ENCODE results near the gene CDKAL1.

CDKAL1 gene

DNA sequence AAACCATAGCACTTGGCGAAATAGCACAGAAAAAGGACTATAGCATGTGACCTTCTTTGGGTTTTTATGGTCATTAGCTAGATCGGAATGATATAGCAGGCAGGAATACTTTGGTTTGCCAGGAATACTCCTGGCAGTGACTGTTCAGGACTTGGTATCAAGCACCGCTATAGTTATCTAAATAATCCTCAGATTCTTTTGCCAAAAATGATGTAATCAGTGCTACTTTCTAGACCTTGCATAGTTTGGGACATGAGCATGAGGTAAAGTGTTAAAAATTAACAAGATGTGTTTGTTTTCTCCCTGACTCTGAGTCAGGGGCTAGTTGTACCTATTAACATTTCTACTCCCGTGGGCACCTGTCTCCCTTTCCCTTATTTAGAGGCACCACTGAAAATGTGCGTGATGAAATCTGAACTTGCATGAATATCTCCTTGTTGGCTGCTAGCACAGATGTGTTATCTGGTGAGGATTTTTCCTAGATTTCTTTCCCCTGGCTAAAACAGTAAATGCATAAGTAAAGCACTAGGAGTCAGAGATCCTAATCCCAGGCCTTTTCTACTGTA, 511.0 kb downstream of the CDKAL1 start:
- peak overlapping the region; percentile 78 for H3K27ac ChIP-seq (ENCODE audit: low read length, poor library complexity, severe bottlenecking)
- H3K18ac ChIP-seq (ENCODE audit: low read depth in 1 of 2, low read length in 2 of 2): no peak overlapping the region
- WGBS: 95% methylated on average over 3 of the region's 5 CpGs

GRCh38 chr6:21046276-21046675, 512.0 kb downstream of the CDKAL1 start:
- no peak overlapping the region for H2BK120ac ChIP-seq (ENCODE audit: low read depth, low read length)
- WGBS: 97% methylated on average over 6 of the region's 6 CpGs
- no peaks in the 10 kb centered on the region for H3K79me1 ChIP-seq (replicated peaks; ENCODE audit: low read length, poor library complexity, severe bottlenecking)
- H3K4ac ChIP-seq (ENCODE audit: low read depth in 1 of 2, low read length in 2 of 2): no peak overlapping the region
- H2BK15ac ChIP-seq (ENCODE audit: low read depth, poor library complexity, severe bottlenecking): no peak overlapping the region
- H3K27me3 ChIP-seq (ENCODE audit: control insufficient read depth in 1 of 2, insufficient read depth in 1 of 2, low read length in 2 of 2): no peaks in the 10 kb centered on the region
- no peak for DNase-seq
- no peak overlapping the region for H2BK5ac ChIP-seq (ENCODE audit: low read depth, low read length, poor library complexity, severe bottlenecking)
- H3K36me3 ChIP-seq (ENCODE audit: control insufficient read depth in 1 of 2, insufficient read depth in 2 of 2, low read depth in 1 of 2, low read length in 2 of 2): no peaks in the 10 kb centered on the region
- no peak overlapping the region for H3K23ac ChIP-seq (ENCODE audit: low read length in 2 of 2)
- H2BK12ac ChIP-seq (ENCODE audit: low read length in 2 of 2): no peak overlapping the region
- H3K4me2 ChIP-seq (ENCODE audit: low read length, poor library complexity, severe bottlenecking): no peak overlapping the region
- H4K8ac ChIP-seq (ENCODE audit: low read length): no peak overlapping the region
- H4K91ac ChIP-seq (ENCODE audit: low read length): no peak overlapping the region
- H3K4me1 ChIP-seq (ENCODE audit: control insufficient read depth, insufficient read depth, low read depth, low read length): peaks cover 10% of the 10 kb centered on the region
- no peaks in the 10 kb centered on the region for H3K9me3 ChIP-seq (ENCODE audit: control insufficient read depth, low read length)
- no peak overlapping the region for H3K14ac ChIP-seq (ENCODE audit: low read length in 2 of 2)
- no peak overlapping the region for H2AK5ac ChIP-seq (ENCODE audit: low read length, severe bottlenecking)
- no peak overlapping the region for H3K18ac ChIP-seq (ENCODE audit: low read depth in 1 of 2, low read length in 2 of 2)
- no peak overlapping the region for H3K4me3 ChIP-seq (ENCODE audit: insufficient read depth in 1 of 2, low read depth in 1 of 2, low read length in 2 of 2)
- peak overlapping the region; percentile 38 for H3K27ac ChIP-seq (ENCODE audit: low read length, poor library complexity, severe bottlenecking)
- no peak overlapping the region for H3K9ac ChIP-seq (ENCODE audit: low read length)
- no peak overlapping the region for H2AFZ ChIP-seq (ENCODE audit: low read depth, low read length)

More for the DNA sequence above, 511.0 kb downstream of the CDKAL1 start:
- H3K9me3 ChIP-seq (ENCODE audit: control insufficient read depth, low read length): no peaks in the 10 kb centered on the region
- no peak overlapping the region for H3K23ac ChIP-seq (ENCODE audit: low read length in 2 of 2)
- no peaks in the 10 kb centered on the region for H3K27me3 ChIP-seq (ENCODE audit: control insufficient read depth in 1 of 2, insufficient read depth in 1 of 2, low read length in 2 of 2)
- H2AK5ac ChIP-seq (ENCODE audit: low read length, severe bottlenecking): peak overlapping the region; percentile 37
- no peak overlapping the region for H2BK12ac ChIP-seq (ENCODE audit: low read length in 2 of 2)
- H3K4me1 ChIP-seq (ENCODE audit: control insufficient read depth, insufficient read depth, low read depth, low read length): peaks cover 10% of the 10 kb centered on the region
- no peak overlapping the region for H3K9ac ChIP-seq (ENCODE audit: low read length)
- H4K8ac ChIP-seq (ENCODE audit: low read length): no peak overlapping the region
- no peak overlapping the region for H3K4me3 ChIP-seq (ENCODE audit: insufficient read depth in 1 of 2, low read depth in 1 of 2, low read length in 2 of 2)
- no peak overlapping the region for H2AFZ ChIP-seq (ENCODE audit: low read depth, low read length)
- no peak overlapping the region for H2BK120ac ChIP-seq (ENCODE audit: low read depth, low read length)
- H2BK5ac ChIP-seq (ENCODE audit: low read depth, low read length, poor library complexity, severe bottlenecking): no peak overlapping the region
- H2BK15ac ChIP-seq (ENCODE audit: low read depth, poor library complexity, severe bottlenecking): no peak overlapping the region
- DNase-seq: no peak
- no peaks in the 10 kb centered on the region for H3K79me1 ChIP-seq (replicated peaks; ENCODE audit: low read length, poor library complexity, severe bottlenecking)
- H3K36me3 ChIP-seq (ENCODE audit: control insufficient read depth in 1 of 2, insufficient read depth in 2 of 2, low read depth in 1 of 2, low read length in 2 of 2): no peaks in the 10 kb centered on the region
- H3K14ac ChIP-seq (ENCODE audit: low read length in 2 of 2): no peak overlapping the region
- H3K4ac ChIP-seq (ENCODE audit: low read depth in 1 of 2, low read length in 2 of 2): no peak overlapping the region
- H3K4me2 ChIP-seq (ENCODE audit: low read length, poor library complexity, severe bottlenecking): peak overlapping the region; percentile 16
- H4K91ac ChIP-seq (ENCODE audit: low read length): no peak overlapping the region

DNA sequence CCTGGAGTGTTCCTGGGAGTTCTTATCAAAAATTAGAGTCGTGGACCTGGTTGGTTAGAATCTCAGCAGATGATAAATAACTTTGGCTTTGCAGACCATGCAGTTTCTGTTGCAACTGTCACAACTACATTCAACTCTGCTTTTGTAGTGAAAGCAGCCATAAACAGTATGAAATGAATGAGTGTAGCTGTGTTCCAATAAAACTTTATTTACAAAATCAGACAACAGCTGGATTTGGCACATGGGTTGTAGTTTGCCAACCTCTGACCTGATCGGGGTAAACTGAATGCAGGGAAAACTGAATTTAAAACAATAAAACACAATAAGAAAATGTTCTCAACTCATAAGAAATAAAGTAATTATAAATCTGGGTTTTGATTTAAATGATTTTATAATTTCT, 513.8 kb downstream of the CDKAL1 start:
- Histone ChIP-seq H3K4ac (ENCODE audit: low read depth in 1 of 2, low read length in 2 of 2) (no peak overlapping the region), H3K36me3 (ENCODE audit: control insufficient read depth in 1 of 2, insufficient read depth in 2 of 2, low read depth in 1 of 2, low read length in 2 of 2) (no peaks in the 10 kb centered on the region), H4K91ac (ENCODE audit: low read length) (no peak overlapping the region), H2BK120ac (ENCODE audit: low read depth, low read length) (no peak overlapping the region), H2AFZ (ENCODE audit: low read depth, low read length) (no peak overlapping the region), H2BK5ac (ENCODE audit: low read depth, low read length, poor library complexity, severe bottlenecking) (no peak overlapping the region), H3K27me3 (ENCODE audit: control insufficient read depth in 1 of 2, insufficient read depth in 1 of 2, low read length in 2 of 2) (no peaks in the 10 kb centered on the region), H3K23ac (ENCODE audit: low read length in 2 of 2) (no peak overlapping the region), H2BK12ac (ENCODE audit: low read length in 2 of 2) (no peak overlapping the region), H3K4me1 (ENCODE audit: control insufficient read depth, insufficient read depth, low read depth, low read length) (peaks cover 10% of the 10 kb centered on the region), H4K8ac (ENCODE audit: low read length) (no peak overlapping the region), H3K18ac (ENCODE audit: low read depth in 1 of 2, low read length in 2 of 2) (no peak overlapping the region), H3K4me2 (ENCODE audit: low read length, poor library complexity, severe bottlenecking) (no peak overlapping the region), H3K14ac (ENCODE audit: low read length in 2 of 2) (no peak overlapping the region), H3K4me3 (ENCODE audit: insufficient read depth in 1 of 2, low read depth in 1 of 2, low read length in 2 of 2) (no peak overlapping the region), H3K27ac (ENCODE audit: low read length, poor library complexity, severe bottlenecking) (no peak overlapping the region), H2AK5ac (ENCODE audit: low read length, severe bottlenecking) (no peak overlapping the region), H2BK15ac (ENCODE audit: low read depth, poor library complexity, severe bottlenecking) (no peak overlapping the region), H3K9me3 (ENCODE audit: control insufficient read depth, low read length) (no peaks in the 10 kb centered on the region), H3K79me1 (replicated peaks; ENCODE audit: low read length, poor library complexity, severe bottlenecking) (no peaks in the 10 kb centered on the region), H3K9ac (ENCODE audit: low read length) (no peak overlapping the region)
- DNase-seq: no peak
- WGBS: 78% methylated on average over 1 of the region's 2 CpGs

DNA sequence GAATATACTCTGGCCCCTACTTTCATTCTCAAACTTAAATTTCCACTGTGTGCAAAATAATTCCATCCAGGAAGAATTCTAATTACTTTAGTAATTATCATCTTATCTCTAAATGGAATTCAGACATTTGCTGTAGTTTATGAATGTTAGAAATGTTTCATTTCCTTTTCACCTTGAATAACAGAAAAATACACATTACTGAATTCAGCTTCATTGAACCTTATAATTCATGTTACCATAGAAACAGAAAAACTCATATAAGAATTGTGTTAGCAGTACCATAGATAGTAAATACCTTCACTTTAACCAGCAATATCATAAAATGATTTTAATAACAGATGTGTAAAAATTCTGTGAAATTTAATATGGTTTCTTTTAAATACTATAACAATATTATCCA, 514.9 kb downstream of the CDKAL1 start:
- H4K91ac ChIP-seq (ENCODE audit: low read length): no peak overlapping the region
- H2AK5ac ChIP-seq (ENCODE audit: low read length, severe bottlenecking): no peak overlapping the region
- H3K4me3 ChIP-seq (ENCODE audit: insufficient read depth in 1 of 2, low read depth in 1 of 2, low read length in 2 of 2): no peak overlapping the region
- no peak for DNase-seq
- no peaks in the 10 kb centered on the region for H3K79me1 ChIP-seq (replicated peaks; ENCODE audit: low read length, poor library complexity, severe bottlenecking)
- no peak overlapping the region for H2BK120ac ChIP-seq (ENCODE audit: low read depth, low read length)
- no peaks in the 10 kb centered on the region for H3K27me3 ChIP-seq (ENCODE audit: control insufficient read depth in 1 of 2, insufficient read depth in 1 of 2, low read length in 2 of 2)
- H3K23ac ChIP-seq (ENCODE audit: low read length in 2 of 2): no peak overlapping the region
- no peak overlapping the region for H2AFZ ChIP-seq (ENCODE audit: low read depth, low read length)
- no peak overlapping the region for H3K27ac ChIP-seq (ENCODE audit: low read length, poor library complexity, severe bottlenecking)
- no peak overlapping the region for H2BK15ac ChIP-seq (ENCODE audit: low read depth, poor library complexity, severe bottlenecking)
- H4K8ac ChIP-seq (ENCODE audit: low read length): no peak overlapping the region
- H3K18ac ChIP-seq (ENCODE audit: low read depth in 1 of 2, low read length in 2 of 2): no peak overlapping the region
- no peak overlapping the region for H3K9ac ChIP-seq (ENCODE audit: low read length)
- H3K9me3 ChIP-seq (ENCODE audit: control insufficient read depth, low read length): no peaks in the 10 kb centered on the region
- H2BK5ac ChIP-seq (ENCODE audit: low read depth, low read length, poor library complexity, severe bottlenecking): no peak overlapping the region
- H3K4me1 ChIP-seq (ENCODE audit: control insufficient read depth, insufficient read depth, low read depth, low read length): peaks cover 10% of the 10 kb centered on the region
- H3K4me2 ChIP-seq (ENCODE audit: low read length, poor library complexity, severe bottlenecking): no peak overlapping the region
- no peak overlapping the region for H3K14ac ChIP-seq (ENCODE audit: low read length in 2 of 2)
- no peaks in the 10 kb centered on the region for H3K36me3 ChIP-seq (ENCODE audit: control insufficient read depth in 1 of 2, insufficient read depth in 2 of 2, low read depth in 1 of 2, low read length in 2 of 2)
- H3K4ac ChIP-seq (ENCODE audit: low read depth in 1 of 2, low read length in 2 of 2): no peak overlapping the region
- H2BK12ac ChIP-seq (ENCODE audit: low read length in 2 of 2): no peak overlapping the region

All from mesenchymal stem cell (in vitro differentiated cells and primary cell).